Right lobe of liver (tissue), 4 donors: Measurements from ENCODE around the gene TNIK.

Source experiments
- POLR2A ChIP-seq: fragments of 450-650 bp; IDR thresholded peaks from one replicate; pipeline ENCODE4 v1.6.1; 2017; ENCODE audit warnings: antibody characterized with exemption, mild to moderate bottlenecking
- TF ChIP-seq, protein P1 (sequence below), 4 donors: fragments of 200-600 bp in 3 of 4; fragments of 450-650 bp in 1 of 4; IDR thresholded peaks; one replicate each; pipeline versions ENCODE4 v1.5.1 to v1.8.0; 2016 to 2022; ENCODE audit warnings: antibody characterized with exemption in 4 of 4, mild to moderate bottlenecking in 2 of 4
- donor health status: DM: no; HTN: no; CAD: no.
- donor health status: DM: no; HTN: no; CAD: no.
- donor health status: DM: no; HTN: yes; CAD: no.

DNA sequence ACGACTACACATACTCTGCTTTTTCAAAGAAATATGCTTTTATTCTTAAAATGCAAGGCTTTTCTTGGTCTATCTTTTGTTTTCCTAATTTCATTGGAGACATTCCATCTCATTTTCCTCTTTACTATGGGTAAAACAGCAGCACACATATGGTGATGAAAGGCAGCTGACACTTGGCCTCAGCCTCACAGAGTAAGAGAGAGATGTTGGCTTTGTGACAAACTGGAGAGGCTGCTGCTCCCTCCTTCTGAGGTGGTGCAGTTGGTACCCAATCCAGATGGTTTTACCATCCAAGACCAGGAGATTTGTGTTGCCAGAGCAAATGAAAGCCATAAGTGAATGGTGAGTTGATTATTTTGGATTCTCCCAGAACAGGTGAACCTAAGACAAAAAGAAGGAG is 420.5 kb downstream of the TNIK start:
- TF ChIP-seq, protein P1, sequence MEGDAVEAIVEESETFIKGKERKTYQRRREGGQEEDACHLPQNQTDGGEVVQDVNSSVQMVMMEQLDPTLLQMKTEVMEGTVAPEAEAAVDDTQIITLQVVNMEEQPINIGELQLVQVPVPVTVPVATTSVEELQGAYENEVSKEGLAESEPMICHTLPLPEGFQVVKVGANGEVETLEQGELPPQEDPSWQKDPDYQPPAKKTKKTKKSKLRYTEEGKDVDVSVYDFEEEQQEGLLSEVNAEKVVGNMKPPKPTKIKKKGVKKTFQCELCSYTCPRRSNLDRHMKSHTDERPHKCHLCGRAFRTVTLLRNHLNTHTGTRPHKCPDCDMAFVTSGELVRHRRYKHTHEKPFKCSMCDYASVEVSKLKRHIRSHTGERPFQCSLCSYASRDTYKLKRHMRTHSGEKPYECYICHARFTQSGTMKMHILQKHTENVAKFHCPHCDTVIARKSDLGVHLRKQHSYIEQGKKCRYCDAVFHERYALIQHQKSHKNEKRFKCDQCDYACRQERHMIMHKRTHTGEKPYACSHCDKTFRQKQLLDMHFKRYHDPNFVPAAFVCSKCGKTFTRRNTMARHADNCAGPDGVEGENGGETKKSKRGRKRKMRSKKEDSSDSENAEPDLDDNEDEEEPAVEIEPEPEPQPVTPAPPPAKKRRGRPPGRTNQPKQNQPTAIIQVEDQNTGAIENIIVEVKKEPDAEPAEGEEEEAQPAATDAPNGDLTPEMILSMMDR (IDR thresholded peaks at IDR 0.05), result no peak
- no peak for TF ChIP-seq POLR2A
